Stimulated activated CD4-positive, alpha-beta T cell treated with anti-CD3 and anti-CD28 coated beads, Interleukin-4, amount 100 ng/mL, for 24 hours (primary cell): ENCODE results near the gene LGI4.
"Not testable (repeated sequence)": the region's sequence is repeated elsewhere in the genome, so short reads cannot be mapped to it uniquely, and the experiment has no call there.

Experiments
- DNase-seq: peaks from one replicate; pipeline ENCODE4 v3.0.0-alpha.2; 2020

The LGI4 gene

DNA sequence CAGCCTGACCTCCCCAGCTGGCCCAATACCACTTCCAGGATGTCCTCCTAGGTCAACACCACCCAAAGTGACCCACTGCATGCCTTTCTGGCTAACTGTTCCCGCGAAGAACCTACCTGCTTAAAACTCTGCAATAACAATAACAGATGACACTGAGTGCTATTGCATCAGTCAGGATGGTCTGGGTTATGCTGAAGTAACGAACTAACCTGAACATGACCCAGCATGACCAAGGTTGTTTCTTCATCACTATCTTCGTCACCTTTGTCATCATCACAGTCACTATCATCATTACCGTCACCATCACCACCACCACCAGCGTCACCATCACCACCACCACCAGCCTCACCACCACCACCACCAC, 29.8 kb downstream of the LGI4 start:
- no peak for DNase-seq

DNA sequence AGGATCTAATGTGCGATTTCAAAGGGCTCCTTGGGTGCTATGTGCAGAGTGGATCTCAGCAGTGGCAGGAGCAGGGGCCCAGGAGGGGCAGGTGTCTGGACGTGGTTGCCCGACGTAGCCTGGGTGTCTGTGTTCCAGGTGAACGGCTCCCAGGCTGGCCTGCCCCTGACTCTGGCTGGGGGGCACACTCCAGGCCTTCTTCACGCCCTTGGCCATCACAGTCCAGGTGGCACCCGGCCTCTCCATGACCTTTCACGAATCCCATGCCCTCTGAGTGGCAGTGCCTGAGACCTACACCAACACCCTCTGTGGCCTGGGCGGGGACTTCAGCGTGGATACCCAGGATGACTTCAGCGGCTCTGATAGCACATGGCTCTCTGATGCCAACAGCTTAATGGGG, 30.5 kb downstream of the LGI4 start:
- DNase-seq, result no peak

DNA sequence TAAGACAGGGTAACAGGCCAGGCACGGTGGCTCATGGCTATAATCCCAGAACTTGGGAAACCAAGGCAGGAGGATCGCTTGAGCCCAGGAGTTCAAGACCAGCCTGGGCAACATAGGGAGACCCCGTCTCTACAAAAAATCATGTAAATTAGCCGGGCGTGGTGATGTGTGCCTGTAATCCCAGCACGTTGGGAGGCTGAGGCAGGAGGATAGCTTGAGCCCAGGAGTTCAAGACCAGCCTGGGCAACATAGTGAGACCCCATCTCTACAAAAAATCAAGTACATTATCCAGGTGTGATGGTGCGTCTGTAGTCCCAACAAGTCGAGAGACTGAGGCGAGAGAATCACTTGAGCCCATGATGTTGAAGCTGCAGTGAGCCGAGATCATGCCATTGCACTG, 31.2 kb downstream of the LGI4 start:
- DNase-seq, result not testable (repeated sequence)

DNA sequence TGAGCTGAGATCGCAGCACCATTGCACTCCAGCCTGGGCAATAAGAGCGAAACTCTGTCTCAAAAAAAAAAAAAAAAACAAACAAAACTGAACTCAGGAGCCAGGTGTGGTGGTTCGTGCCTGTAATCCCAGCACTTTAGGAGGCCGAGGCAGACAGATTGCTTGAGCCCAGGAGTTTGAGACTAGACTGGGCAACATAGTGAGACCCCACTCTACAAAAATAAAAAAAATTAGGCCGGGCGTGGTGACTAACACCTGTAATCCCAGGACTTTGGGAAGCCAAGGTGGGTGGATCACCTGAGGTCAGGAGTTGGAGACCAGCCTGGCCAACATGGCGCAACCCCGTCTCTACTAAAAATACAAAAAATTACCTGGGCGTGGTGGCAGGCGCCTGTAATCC, 32.9 kb downstream of the LGI4 start:
- not testable (repeated sequence) for DNase-seq

DNA sequence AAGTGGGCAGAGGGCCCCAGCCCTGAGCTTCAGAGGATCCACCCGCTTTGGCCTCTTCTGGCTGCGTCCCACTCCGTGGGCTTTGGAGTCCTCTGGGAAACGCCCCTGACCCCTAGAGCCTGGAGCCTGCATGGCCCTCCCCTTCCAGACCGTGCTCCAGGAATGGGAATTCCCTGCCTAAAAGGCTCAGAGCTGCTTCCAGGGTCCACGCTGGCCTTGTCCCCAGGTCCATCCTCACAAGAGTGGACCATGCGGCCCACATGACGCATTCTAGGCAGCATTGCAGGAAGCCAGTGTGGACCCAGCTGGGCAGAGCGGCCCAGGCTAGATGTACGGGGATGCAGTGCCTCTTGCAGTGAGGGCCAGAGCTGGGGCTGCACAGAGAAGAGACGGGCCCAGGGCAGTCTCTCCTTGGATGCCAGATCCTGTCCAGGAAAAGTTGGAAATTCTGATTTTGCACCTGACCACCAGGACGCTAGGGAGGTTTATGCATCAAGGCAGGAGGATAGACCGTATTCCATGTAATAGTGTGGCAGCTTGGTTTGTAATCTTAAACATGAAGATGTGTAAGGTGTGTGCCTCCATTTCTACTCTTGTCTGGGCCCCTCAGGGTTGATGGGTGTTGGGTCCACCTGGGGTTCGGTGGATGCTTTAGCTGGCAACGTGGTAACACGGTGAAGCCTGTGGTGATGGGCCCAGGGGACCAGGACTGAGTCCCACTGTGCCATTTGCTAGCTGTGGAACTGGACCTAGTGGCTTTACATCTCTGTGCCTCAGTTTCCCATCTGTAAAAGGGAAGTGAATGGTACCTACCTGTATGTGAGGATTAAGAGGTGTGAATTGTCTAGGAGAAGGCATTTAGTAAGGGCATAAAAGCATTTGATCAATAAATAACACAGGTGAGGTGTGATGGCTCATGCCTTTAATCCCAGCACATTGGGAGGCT, 34.0 kb downstream of the LGI4 start:
- DNase-seq, result no peak

DNA sequence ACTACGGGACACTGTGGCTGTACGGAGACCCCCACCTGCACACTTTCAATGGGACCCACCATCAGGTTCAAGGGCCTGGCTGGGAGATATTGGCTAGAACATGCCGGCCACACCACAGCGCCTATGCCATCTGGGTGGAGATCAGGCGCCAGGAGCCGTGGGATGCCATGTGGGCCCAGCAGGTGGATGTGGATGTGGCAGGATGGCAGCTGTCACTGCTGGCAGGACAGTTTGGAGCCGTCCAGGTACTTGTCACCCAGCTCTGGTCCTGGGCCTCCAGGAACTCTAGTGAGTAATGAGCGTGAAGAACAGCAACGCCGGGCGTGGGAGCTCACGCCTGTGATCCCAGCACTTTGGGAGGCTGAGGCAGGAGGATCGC, 35.0 kb downstream of the LGI4 start:
- DNase-seq, result no peak

DNA sequence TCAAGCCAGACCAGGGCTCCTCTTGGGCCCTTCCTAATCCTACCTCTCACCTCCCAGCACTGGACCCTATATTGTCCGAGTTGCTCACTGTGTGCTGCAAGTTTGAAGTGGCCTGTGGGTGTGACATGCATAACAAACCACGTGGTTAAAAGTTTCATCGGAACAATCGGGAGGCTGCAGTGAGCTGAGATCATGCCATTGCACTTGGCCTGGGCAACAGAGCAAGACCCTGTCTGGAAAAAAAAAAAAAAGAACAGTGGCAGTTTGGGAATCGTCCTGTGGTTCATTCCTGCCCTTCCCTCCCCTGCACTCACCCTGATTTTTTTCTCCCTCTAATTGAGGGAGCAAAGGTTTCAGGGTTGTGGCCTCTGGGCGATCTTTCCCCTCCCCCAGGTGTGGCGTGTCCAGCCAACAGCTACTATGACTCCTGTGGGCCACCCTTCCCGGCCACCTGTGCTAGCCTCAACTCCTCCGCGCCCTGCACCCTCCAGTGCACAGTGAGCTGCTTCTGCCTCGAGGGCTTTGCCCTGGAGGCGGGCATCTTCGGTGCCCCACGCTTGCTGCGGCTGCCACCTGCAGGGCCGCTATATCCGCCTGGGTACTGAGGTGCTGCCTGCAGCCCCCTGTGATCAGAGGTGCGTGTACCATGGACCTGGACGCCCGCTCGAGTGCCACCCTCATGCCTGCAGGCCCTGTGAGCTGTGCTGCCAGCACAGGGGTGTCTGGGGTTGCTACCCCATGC, 35.5 kb downstream of the LGI4 start:
- DNase-seq, result no peak

DNA sequence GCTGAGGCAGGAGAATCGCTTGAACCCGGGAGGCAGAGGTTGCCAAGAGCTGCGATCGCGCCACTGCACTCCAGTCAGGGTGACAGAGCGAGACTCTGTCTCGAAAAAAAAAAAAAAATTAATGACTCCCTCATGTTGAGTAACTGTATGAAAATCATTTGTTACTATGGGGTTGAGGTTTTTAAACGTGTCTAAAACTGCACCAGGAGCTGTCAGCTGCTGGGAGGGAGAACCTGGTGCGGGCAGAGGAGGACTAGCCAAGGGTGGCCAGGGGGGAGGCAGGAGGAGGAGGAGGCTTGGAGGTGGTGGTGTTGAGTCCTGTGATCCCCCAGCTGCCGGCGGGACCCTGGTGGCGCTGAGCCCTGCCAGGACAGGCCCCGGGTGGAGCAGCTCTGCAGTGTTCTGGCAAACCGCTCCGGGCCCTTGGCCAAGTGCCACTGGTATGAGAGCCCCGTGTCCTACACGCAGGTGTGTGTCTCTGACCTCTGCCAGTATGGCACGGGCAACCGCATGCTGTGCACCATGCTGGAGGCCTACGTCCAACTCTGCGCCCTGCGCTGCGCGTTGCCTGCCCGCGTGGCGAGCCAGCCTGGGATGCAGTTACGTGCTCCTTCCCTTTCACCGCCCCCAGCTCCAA, 36.3 kb downstream of the LGI4 start:
- no peak for DNase-seq

DNA sequence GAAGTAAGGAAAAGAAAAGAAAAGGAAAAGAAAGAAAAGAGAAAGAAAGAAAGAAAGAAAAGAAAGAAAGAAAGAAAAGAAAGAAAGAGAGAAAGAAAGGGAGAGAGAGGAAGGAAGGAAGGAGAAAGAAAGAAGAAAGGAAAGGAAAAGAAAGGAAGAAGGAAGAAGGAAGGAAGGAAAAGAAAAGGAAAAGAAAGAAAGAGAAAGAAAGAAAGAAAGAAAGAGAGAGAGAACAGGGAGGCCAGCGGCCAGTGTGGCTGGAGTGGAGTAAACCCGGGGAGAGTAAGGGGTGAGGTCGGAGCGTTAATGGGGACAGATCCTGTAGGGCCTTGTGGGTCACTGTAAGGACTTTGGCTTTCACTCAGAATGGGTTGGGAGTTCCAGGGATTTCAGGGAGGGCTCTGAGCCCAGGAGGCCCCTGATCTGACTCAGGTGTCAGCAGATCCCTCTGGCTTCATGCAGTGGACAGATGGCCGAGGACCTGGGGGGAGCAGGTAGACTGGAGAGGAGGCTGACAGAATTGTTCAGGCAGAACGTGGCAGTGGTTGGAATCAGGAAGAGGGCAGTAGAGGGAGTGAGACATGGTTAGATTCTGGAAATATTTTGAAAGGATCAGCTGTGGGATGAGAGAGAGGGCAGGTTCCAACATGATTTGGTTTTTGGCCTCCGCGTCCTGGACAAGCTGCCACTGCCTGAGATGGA, 39.0 kb downstream of the LGI4 start:
- no peak for DNase-seq

DNA sequence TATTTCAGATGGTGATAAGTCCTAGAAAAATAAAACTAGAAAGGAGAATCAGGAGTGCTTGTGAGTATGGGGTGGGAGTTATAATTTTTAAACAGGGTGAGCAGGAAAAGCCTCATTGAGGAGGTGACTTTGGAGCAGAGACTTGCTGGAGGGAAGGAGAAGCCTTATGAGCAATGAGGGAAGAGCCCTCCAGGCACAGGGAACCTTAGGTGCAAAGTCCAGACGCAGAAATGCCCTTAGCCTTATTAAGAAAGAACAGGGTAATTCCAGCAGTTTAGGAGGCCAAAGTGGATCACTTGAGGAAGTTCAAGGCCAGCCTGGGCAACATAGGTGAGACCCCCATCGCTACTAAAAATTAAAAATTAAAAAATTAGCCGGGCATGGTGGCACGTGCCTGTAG, 40.2 kb downstream of the LGI4 start:
- DNase-seq, result no peak

DNA sequence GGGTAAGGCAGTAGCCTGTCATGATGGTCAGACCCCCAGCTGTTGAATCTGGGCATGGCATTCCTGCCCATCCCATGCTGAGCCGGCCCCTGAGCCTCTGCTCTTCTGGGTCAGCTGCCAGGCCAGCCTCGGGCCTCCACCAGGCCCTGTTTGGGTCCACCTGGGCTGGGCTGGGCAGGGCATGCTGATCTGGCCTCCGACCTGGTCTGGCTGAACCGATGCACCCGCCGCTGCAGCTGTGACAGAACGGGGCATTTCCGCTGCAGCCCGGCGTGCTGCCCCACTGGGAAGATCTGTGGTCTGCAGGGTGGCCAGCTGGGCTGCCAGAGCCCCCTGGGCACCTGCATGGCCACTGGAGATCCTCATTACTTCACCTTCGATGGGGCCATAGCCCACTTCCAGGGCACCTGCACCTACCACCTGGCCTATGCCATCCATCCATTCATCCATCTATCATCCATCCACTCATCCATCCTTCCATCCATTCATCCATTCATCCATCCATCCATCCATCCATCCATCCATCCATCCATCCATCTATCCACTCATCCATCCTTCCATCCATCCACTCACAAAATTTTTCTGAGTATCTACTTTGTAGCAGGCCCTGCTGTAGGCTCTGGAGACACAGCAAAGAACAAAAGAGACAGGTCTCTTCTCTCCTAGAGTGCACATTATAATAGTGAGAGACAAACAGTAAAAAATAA, 40.8 kb downstream of the LGI4 start:
- DNase-seq, result no peak

DNA sequence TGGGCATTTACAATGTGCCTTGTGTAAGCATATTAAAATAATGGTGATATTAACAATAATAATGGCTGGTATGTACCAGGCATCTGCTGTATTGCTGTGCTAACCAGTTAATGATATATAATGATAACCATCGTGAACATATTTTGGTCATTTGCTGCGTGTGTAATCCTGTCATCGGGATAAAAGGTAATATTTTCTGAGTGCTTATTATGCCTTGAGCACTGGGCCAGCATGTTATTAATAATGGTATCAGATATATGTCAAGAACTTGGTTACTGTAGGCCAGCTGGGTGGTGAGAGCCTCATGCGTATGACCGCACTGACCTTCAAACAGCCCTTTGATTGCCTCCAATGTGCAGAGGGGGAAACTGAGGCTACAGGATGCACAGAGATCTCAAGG, 41.4 kb downstream of the LGI4 start:
- DNase-seq, result no peak

DNA sequence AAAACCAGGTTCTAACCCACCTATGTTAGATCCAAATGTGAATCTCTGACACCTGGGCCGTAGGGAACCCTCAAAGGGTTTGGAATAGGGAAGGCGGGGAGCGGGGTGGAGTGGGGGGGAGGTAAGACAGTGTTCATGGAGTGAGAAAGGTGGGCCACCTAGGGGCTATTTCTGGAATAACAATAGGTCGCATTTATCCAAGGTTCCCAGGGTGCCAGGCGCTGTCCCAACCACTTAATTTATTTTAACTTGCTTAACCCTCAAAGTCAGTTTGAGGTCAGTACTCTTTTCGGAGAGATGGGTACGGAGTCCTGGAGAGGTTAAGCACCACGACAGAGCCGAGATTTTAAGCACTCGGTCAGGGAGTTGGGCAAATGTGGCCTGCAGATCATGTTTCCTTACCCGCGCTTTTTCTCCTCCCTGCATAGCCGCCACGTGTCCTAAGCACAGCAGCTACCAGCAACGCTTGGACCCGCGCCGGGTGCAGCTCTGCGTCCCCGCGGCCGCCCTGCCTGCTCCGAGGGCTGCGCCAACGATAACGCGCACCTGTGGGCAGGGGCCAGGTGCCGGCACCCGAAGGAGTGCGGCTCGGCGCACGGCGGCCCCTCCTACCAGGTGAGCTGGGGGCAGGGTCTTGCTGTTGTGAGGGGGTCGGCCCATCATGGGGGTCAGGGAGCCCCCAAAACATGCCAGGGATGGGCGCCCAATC, 44.2 kb downstream of the LGI4 start:
- DNase-seq, result peak; percentile 60

DNA sequence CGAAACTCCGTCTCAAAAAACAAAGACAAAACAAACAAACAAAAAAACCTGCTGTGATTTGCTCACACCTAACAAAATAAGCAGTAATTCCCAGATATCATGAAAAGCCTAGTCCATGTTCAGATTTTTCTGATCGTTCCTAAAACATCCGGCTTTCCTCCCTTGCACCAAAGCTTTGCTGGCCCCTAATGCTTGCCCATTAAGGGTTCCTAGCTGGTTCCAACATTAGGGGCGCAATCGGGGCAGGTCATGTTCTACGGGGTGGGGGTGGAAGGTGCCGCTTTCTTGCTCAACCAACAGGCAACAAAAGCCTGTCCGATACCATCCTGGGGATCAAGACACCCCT, 44.7 kb downstream of the LGI4 start:
- no peak for DNase-seq

DNA sequence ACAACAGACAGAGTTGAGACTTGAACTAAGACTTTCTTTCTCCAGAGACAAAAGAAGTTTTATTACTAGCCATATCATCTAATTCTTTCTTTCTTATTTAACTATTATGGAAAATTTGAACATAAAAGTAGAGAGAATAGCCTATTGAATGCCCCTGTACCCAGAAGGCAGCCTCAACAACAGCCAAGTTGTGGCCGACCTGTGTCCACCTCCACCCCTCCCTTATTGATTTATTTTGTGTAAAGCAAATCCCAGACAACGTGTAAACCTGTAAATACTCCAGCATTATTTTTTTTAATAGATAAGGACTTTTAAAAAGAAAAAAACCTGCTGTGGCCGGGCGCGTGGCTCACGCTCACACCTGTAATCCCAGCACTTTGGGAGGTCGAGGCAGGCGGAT, 45.3 kb downstream of the LGI4 start:
- no peak for DNase-seq

DNA sequence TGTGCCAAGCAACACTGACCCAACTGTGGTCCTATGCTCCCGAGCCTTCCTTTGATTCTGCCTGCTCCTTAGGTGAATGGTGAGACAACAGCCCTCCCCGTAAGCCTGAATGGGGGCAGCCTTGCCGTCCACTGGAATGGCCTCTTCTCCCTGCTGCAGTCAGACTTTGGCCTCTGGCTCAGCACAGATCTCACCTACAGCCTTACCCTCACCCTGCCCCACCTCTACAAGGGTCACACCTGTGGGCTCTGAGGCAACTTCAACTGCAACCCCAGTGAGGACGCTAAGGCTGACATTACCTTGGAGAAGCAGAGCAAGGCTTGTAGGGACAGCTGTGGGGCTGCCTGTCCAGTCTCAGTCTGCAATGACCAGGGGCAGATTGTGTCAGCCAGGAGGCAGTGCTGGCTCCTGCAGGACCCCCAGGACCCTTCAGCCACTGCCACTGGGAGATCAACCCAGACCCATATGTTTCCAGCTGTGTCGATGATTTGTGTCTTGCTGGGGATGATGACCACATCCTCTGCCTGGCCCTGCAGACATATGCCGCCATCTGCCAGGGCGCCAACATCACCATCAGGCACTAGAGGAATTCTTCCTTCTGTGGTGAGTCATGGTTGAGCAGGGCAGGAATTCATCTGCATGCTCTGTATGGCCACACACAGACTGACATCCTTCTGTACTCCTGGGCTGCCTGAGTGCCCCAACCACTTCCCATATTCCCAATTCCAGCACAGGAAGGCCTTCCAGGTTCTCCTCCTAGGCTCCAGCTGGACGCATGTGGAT, 46.5 kb downstream of the LGI4 start:
- no peak for DNase-seq

DNA sequence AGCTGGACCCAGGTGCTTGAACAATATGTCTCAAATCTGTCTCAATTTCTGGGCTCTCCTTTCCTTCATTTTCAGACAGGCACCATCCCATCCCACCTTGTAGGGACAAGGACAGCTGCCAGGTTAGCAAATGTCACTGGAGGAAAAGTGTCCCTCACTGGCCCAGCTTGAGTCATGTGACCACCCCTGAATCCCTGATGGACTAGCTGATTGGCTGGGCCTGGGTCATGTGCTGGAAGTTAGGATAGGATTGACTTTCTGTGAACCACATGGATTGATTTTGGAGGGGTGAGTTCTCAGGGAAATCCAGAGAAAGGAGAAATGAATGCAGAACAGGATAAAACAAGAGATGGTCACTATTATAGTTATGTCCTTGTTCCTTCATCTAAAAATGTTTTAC, 47.5 kb downstream of the LGI4 start:
- DNase-seq, result no peak

DNA sequence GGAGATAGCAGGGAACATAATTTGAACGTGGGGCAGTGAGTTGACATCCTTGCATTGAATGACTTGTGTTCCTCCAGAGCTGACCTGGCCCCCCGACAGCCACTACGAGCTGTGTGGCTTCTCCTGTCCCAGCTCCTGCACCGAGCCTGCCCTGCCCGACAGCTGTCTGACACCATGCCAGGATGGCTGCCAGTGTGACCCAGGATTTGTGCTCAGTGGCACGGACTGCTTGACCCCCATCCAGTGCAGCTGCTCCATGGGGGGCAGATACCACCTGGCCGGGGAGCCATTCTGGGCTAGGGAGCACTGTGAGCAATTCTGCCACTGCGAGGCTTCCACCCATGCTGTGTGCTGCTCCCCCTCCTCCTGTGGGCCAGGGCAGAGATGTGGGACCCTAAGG, 48.4 kb downstream of the LGI4 start:
- no peak for DNase-seq

DNA sequence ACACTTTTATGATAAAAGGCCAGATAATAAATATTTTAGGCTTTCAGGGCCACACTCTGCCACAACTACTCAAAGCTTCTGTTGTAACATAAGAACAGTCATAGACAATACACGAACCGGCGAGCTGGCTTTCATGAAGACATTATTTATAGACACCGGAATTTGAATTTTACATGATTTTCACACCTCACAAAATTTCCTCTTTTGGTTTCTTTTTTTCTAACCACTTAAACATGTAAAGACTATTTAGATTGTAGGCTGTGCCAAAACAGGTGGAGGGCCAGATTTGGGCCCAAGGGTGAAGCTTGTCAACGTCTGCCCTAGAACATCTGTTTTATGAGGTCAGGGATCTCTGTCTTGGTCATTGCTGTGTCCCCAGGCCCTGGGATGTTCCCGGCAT, 48.9 kb downstream of the LGI4 start:
- DNase-seq, result no peak

DNA sequence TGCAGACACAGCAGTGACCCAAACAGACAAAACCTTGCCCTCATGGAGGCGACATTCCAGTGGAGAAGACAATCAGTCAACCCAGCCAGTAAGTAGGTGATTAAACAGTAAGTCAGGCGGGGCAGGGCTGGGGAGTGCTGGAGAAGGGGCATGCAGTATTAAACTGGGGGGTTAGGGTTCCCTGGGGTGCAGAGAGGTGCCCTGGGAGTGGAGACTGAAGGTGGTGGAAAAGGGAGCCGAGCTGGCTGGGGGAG, 50.4 kb downstream of the LGI4 start:
- DNase-seq, result no peak

DNA sequence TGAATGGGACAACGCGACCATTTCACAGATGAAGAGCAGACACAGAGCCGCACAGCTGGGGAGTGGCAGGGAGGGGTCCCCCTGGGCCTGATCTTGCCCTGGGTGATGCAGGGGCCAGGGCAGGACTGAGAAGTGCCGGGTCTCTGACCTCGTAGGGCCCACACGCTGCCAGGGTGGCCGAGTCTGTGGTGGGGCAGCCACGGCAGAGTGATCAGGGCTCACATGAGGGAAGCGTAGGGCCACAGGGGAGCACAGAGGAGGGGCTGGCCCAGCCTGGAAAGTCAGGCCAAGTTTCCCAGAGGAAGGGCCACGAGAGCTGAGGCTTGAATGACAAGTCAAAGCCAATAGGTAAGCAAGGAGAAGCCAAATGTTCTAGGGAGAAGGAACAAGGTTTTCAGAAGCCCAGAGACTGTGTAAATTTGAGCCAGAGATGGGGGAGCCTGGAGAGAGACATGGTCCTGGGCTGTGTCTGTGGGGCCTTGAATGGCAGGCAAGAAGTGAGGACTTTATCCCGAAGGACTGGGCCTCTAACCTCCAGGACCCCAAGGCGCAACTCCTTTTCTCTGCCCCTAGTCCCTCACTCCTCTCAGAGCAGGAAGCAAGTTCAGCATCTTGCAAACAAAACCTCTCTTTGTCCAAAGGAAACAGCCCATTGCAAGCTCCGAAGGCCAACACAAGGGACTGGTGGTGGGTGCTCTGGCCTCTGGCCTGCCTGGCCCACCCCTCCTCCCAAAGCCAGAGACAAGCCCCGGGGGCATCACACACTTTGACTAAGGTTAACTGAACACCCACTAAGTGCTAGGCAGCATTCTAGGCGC, 51.0 kb downstream of the LGI4 start:
- DNase-seq, result no peak
